GM19099 (cell line): ENCODE results near the gene HHIPL1.

Source experiments
- POLR2A ChIP-seq: IDR thresholded peaks from 3 replicates; pipeline ENCODE4 v1.6.1; 2011; ENCODE audit warnings: low read depth; ENCODE audit not compliant: insufficient read length; ENCODE audit errors: extremely low read depth

Gene HHIPL1

DNA sequence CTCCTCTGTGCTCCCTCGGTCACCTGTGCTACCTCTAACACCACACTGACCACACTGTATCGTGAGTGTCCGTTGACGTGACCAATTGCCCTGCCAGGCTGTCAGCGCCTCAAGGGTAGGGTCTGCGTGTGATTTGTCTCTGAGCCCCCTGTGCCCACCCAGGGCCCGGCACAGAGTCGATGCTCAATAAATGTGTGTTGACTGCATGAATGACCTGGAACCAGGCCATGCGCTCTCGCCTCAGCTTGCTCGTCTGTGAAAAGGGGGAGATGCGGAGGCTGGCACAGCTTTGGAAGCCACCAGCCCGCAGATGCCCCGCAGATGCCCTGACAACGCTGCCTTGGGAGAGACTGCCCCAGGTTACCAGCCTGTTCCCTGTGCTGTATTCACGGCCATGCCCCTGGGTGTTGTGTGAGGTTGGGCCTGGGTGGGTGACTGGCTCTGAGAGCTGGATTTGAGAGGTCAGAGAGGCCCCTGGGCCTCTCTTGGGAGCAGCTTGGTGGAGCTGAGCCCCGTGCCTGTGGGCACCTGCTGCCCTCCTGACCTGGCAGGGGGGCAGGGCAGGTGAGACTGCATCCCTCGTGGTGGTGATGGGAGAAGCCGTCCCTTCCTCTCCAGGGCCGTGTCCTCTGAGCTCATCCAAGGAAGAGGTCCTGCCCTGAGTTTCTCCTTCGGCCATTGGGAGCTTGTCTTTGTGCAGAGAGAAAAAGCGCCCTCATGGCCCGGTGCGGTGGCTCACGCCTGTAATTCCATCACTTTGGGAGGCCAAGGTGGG, 82.4 kb downstream of the HHIPL1 start:
- no peak for TF ChIP-seq POLR2A

DNA sequence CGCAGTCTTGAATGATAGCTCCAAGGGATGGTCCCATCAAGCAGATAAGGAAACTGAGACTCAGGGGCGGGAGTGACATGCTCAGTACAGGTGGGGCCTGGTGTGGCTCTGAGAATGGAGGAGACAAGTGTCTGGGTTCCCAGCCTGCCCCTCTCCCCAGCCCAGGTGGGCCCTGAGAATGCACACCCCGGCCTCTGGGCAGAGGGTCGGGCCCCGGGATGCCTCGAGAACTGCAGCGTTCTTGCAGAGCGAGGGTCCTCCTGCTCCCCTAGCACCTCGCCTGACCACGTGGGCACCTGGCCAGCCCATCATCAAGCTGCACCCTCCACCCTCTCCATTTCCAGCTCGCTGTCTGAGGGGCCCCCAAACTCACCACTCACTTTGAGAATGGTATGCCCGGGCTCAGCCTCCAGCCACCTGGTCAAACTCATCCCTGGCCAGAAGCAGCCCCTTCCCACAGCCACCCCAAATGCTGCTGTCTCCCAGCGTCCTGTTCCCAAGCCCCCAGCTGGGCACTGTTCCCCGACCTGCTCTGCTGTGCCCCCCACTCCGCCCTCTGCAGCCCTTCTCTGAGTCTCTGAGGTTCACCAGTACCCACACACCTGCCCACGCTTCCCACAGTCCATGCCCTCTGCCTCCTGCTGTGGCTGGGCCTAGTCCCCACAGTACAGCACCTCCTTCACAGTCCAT, 83.4 kb downstream of the HHIPL1 start:
- TF ChIP-seq POLR2A: no peak

DNA sequence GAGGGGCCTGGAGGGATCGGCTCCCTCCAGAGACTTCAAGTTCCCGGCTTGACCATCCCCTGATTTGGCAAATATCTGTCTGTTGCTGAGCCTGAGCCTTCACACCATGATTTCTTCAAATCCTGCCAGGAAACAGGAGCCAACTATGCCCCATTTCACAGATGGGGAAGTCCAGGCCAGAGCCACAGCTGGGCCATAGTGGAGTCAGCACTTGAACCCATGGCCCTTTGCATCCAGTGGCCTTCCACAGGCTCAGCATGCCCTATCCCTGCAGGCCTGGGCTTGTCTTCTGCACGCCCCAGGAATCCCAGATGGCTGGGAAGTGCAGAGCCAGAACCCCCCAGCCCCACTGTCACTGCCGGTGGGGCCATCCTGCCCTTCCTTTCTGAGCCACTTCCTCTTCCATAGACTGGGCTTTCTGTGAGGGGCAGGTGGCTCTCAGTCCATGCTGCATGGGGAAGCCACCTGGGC, 84.1 kb downstream of the HHIPL1 start:
- TF ChIP-seq POLR2A: no peak
